Measurements from ENCODE around the gene DYNC1LI2.

DYNC1LI2 gene

GRCh38 chr16:66717112-66717675 is 34.2 kb downstream of the DYNC1LI2 start:
- TF ChIP-seq, protein P1, sequence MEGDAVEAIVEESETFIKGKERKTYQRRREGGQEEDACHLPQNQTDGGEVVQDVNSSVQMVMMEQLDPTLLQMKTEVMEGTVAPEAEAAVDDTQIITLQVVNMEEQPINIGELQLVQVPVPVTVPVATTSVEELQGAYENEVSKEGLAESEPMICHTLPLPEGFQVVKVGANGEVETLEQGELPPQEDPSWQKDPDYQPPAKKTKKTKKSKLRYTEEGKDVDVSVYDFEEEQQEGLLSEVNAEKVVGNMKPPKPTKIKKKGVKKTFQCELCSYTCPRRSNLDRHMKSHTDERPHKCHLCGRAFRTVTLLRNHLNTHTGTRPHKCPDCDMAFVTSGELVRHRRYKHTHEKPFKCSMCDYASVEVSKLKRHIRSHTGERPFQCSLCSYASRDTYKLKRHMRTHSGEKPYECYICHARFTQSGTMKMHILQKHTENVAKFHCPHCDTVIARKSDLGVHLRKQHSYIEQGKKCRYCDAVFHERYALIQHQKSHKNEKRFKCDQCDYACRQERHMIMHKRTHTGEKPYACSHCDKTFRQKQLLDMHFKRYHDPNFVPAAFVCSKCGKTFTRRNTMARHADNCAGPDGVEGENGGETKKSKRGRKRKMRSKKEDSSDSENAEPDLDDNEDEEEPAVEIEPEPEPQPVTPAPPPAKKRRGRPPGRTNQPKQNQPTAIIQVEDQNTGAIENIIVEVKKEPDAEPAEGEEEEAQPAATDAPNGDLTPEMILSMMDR (IDR thresholded peaks at IDR 0.05), result no peak

- TF ChIP-seq, protein P1 (IDR thresholded peaks at IDR 0.05), result no peak
Observed at GRCh38 chr16:66714654-66715307, 36.6 kb downstream of the DYNC1LI2 start.

- TF ChIP-seq, protein P1 (IDR thresholded peaks at IDR 0.05), result no peak
Observed at GRCh38 chr16:66714062-66714461, 37.3 kb downstream of the DYNC1LI2 start.

DNA sequence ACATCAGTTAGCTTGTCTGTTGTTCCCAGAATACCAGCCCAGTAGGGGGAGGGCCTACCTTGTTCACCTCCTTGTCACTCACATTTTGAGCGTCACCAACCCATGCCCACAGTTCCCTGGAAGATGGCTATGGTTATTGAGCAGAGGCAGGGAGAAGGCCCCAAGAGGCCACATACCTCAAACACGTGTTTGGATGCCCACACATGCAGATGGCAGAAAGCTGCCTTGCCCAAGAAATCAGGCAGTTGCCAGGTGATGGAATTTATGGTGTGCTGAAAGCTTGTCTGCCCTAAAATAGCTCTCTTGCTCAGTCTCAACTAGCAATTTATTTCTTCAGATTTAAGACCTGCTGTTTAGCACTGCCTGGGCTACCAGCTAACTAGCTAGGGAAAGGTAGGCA is 38.3 kb downstream of the DYNC1LI2 start:
- TF ChIP-seq, protein P1 (IDR thresholded peaks at IDR 0.05), result no peak

DNA sequence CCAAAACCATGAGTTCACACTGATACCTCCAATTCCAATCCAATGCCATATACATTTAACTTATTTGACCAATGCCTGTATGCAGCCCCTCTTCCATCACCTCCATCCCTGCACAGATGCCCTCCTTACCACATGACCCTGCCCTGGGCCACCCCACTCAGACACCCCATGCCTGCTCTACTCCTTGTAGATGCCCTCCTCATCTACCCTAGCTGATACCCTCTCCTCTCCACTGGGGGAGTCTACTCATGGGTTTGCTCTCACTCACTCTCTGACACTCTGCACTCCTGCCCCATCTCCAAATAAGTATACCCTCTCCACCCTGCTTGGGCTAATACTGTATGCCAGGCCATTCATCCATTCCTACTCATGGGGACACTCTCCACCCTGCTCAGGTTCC is 38.9 kb downstream of the DYNC1LI2 start:
- TF ChIP-seq, protein P1 (IDR thresholded peaks at IDR 0.05), result no peak

- TF ChIP-seq, protein P1 (IDR thresholded peaks at IDR 0.05), result no peak
Observed at GRCh38 chr16:66711581-66711980, 39.8 kb downstream of the DYNC1LI2 start.

GRCh38 chr16:66706506-66706880 is 44.9 kb downstream of the DYNC1LI2 start:
- TF ChIP-seq, protein P1 (IDR thresholded peaks at IDR 0.05), result no peak
